ENCODE measurements around the gene CCPG1.

CCPG1 gene

GRCh38 chr15:55362641-55363040, 45.5 kb downstream of the CCPG1 start:
- Histone ChIP-seq H2AK5ac (ENCODE audit: low read length) (no peak overlapping the region), H3K27ac (ENCODE audit: low read depth, low read length) (no peak overlapping the region), H2AFZ (ENCODE audit: insufficient read depth, low read length, poor library complexity) (no peak overlapping the region), H3K36me3 (ENCODE audit: control insufficient read depth in 1 of 2, insufficient read depth in 2 of 2, low read length in 2 of 2) (no peaks in the 10 kb centered on the region), H4K8ac (ENCODE audit: low read depth, low read length) (no peak overlapping the region), H3K4me3 (ENCODE audit: low read depth, low read length) (no peak overlapping the region), H3K4ac (ENCODE audit: low read depth, low read length) (no peak overlapping the region), H3K79me1 (ENCODE audit: low read length) (no peaks in the 10 kb centered on the region), H3K9ac (ENCODE audit: low read length) (no peak overlapping the region), H3K4me1 (ENCODE audit: control insufficient read depth in 1 of 2, insufficient read depth in 2 of 2, low read length in 2 of 2) (no peaks in the 10 kb centered on the region), H3K79me2 (ENCODE audit: control insufficient read depth, insufficient read depth, low read length, poor library complexity) (no peaks in the 10 kb centered on the region), H3K27me3 (ENCODE audit: insufficient read depth, low read length) (no peaks in the 10 kb centered on the region), H4K91ac (ENCODE audit: low read depth, low read length) (no peak overlapping the region), H3K4me2 (ENCODE audit: low read length) (no peak overlapping the region), H3K23ac (ENCODE audit: low read length) (no peak overlapping the region), H4K12ac (ENCODE audit: low read depth, low read length) (no peak overlapping the region), H2BK5ac (ENCODE audit: low read depth, low read length, poor library complexity) (no peak overlapping the region), H3K14ac (ENCODE audit: low read length) (no peak overlapping the region), H3K18ac (ENCODE audit: low read length) (no peak overlapping the region), H2BK12ac (ENCODE audit: low read length) (no peak overlapping the region), H3K9me3 (ENCODE audit: insufficient read depth, low read depth, low read length) (no peaks in the 10 kb centered on the region), H2BK120ac (ENCODE audit: insufficient read depth, low read length, poor library complexity) (no peak overlapping the region)
- no CpG with 5 or more reads among the region's 2 CpGs for WGBS (ENCODE audit: extremely low coverage, insufficient coverage, insufficient read length)
- DNase-seq, result no peak

GRCh38 chr15:55361048-55361447, 47.1 kb downstream of the CCPG1 start:
- Histone ChIP-seq H3K79me1 (ENCODE audit: low read length) (no peaks in the 10 kb centered on the region), H3K23ac (ENCODE audit: low read length) (no peak overlapping the region), H2AK5ac (ENCODE audit: low read length) (no peak overlapping the region), H3K14ac (ENCODE audit: low read length) (no peak overlapping the region), H3K27ac (ENCODE audit: low read depth, low read length) (no peak overlapping the region), H3K79me2 (ENCODE audit: control insufficient read depth, insufficient read depth, low read length, poor library complexity) (no peaks in the 10 kb centered on the region), H4K12ac (ENCODE audit: low read depth, low read length) (no peak overlapping the region), H4K8ac (ENCODE audit: low read depth, low read length) (no peak overlapping the region), H3K4me2 (ENCODE audit: low read length) (no peak overlapping the region), H4K91ac (ENCODE audit: low read depth, low read length) (no peak overlapping the region), H2AFZ (ENCODE audit: insufficient read depth, low read length, poor library complexity) (no peak overlapping the region), H2BK5ac (ENCODE audit: low read depth, low read length, poor library complexity) (no peak overlapping the region), H3K27me3 (ENCODE audit: insufficient read depth, low read length) (no peaks in the 10 kb centered on the region), H3K4me1 (ENCODE audit: control insufficient read depth in 1 of 2, insufficient read depth in 2 of 2, low read length in 2 of 2) (no peaks in the 10 kb centered on the region), H3K9me3 (ENCODE audit: insufficient read depth, low read depth, low read length) (no peaks in the 10 kb centered on the region), H3K18ac (ENCODE audit: low read length) (no peak overlapping the region), H3K9ac (ENCODE audit: low read length) (no peak overlapping the region), H3K4me3 (ENCODE audit: low read depth, low read length) (no peak overlapping the region), H2BK120ac (ENCODE audit: insufficient read depth, low read length, poor library complexity) (no peak overlapping the region), H3K4ac (ENCODE audit: low read depth, low read length) (no peak overlapping the region), H3K36me3 (ENCODE audit: control insufficient read depth in 1 of 2, insufficient read depth in 2 of 2, low read length in 2 of 2) (no peaks in the 10 kb centered on the region), H2BK12ac (ENCODE audit: low read length) (no peak overlapping the region)
- no CpG with 5 or more reads among the region's 10 CpGs for WGBS (ENCODE audit: extremely low coverage, insufficient coverage, insufficient read length)
- DNase-seq, result no peak

- H4K91ac ChIP-seq (ENCODE audit: low read depth, low read length), result no peak overlapping the region
- H4K8ac ChIP-seq (ENCODE audit: low read depth, low read length), result no peak overlapping the region
- no CpG with 5 or more reads among the region's 6 CpGs for WGBS (ENCODE audit: extremely low coverage, insufficient coverage, insufficient read length)
- H3K18ac ChIP-seq (ENCODE audit: low read length), result no peak overlapping the region
- no peaks in the 10 kb centered on the region for H3K4me1 ChIP-seq (ENCODE audit: control insufficient read depth in 1 of 2, insufficient read depth in 2 of 2, low read length in 2 of 2)
- no peak overlapping the region for H2BK5ac ChIP-seq (ENCODE audit: low read depth, low read length, poor library complexity)
- no peak overlapping the region for H3K9ac ChIP-seq (ENCODE audit: low read length)
- no peak overlapping the region for H3K27ac ChIP-seq (ENCODE audit: low read depth, low read length)
- H3K4me3 ChIP-seq (ENCODE audit: low read depth, low read length), result no peak overlapping the region
- no peak overlapping the region for H2AFZ ChIP-seq (ENCODE audit: insufficient read depth, low read length, poor library complexity)
- H3K27me3 ChIP-seq (ENCODE audit: insufficient read depth, low read length), result no peaks in the 10 kb centered on the region
- no peak overlapping the region for H3K23ac ChIP-seq (ENCODE audit: low read length)
- no peak overlapping the region for H2BK12ac ChIP-seq (ENCODE audit: low read length)
- no peak overlapping the region for H3K4ac ChIP-seq (ENCODE audit: low read depth, low read length)
- no peaks in the 10 kb centered on the region for H3K79me1 ChIP-seq (ENCODE audit: low read length)
- H3K14ac ChIP-seq (ENCODE audit: low read length), result no peak overlapping the region
- no peaks in the 10 kb centered on the region for H3K36me3 ChIP-seq (ENCODE audit: control insufficient read depth in 1 of 2, insufficient read depth in 2 of 2, low read length in 2 of 2)
- DNase-seq, result no peak
- no peak overlapping the region for H4K12ac ChIP-seq (ENCODE audit: low read depth, low read length)
- H2BK120ac ChIP-seq (ENCODE audit: insufficient read depth, low read length, poor library complexity), result no peak overlapping the region
- no peak overlapping the region for H3K4me2 ChIP-seq (ENCODE audit: low read length)
- no peaks in the 10 kb centered on the region for H3K79me2 ChIP-seq (ENCODE audit: control insufficient read depth, insufficient read depth, low read length, poor library complexity)
- H3K9me3 ChIP-seq (ENCODE audit: insufficient read depth, low read depth, low read length), result no peaks in the 10 kb centered on the region
- H2AK5ac ChIP-seq (ENCODE audit: low read length), result no peak overlapping the region
Measured at GRCh38 chr15:55360256-55360655, 47.9 kb downstream of the CCPG1 start.

- Histone ChIP-seq H3K23ac (ENCODE audit: low read length) (no peak overlapping the region), H2BK12ac (ENCODE audit: low read length) (no peak overlapping the region), H3K9ac (ENCODE audit: low read length) (no peak overlapping the region), H4K8ac (ENCODE audit: low read depth, low read length) (no peak overlapping the region), H3K4me1 (ENCODE audit: control insufficient read depth in 1 of 2, insufficient read depth in 2 of 2, low read length in 2 of 2) (no peaks in the 10 kb centered on the region), H3K79me2 (ENCODE audit: control insufficient read depth, insufficient read depth, low read length, poor library complexity) (no peaks in the 10 kb centered on the region), H3K14ac (ENCODE audit: low read length) (no peak overlapping the region), H2BK120ac (ENCODE audit: insufficient read depth, low read length, poor library complexity) (no peak overlapping the region), H3K4me2 (ENCODE audit: low read length) (no peak overlapping the region), H4K91ac (ENCODE audit: low read depth, low read length) (no peak overlapping the region), H2AK5ac (ENCODE audit: low read length) (no peak overlapping the region), H3K4me3 (ENCODE audit: low read depth, low read length) (no peak overlapping the region), H3K4ac (ENCODE audit: low read depth, low read length) (no peak overlapping the region), H3K27ac (ENCODE audit: low read depth, low read length) (no peak overlapping the region), H2AFZ (ENCODE audit: insufficient read depth, low read length, poor library complexity) (no peak overlapping the region), H3K9me3 (ENCODE audit: insufficient read depth, low read depth, low read length) (no peaks in the 10 kb centered on the region), H3K79me1 (ENCODE audit: low read length) (no peaks in the 10 kb centered on the region), H4K12ac (ENCODE audit: low read depth, low read length) (no peak overlapping the region), H3K27me3 (ENCODE audit: insufficient read depth, low read length) (no peaks in the 10 kb centered on the region), H3K36me3 (ENCODE audit: control insufficient read depth in 1 of 2, insufficient read depth in 2 of 2, low read length in 2 of 2) (no peaks in the 10 kb centered on the region), H3K18ac (ENCODE audit: low read length) (no peak overlapping the region), H2BK5ac (ENCODE audit: low read depth, low read length, poor library complexity) (no peak overlapping the region)
- no peak for DNase-seq
Measured at GRCh38 chr15:55358471-55358870, 49.7 kb downstream of the CCPG1 start.
